Measurements from ENCODE around the gene CCDC191.

CCDC191 gene

GRCh38 chr3:114022145-114022802 is 34.1 kb downstream of the CCDC191 start:
- no peak for TF ChIP-seq CREB1 (IDR thresholded peaks at IDR 0.05; ENCODE audit: low read depth)
- TF ChIP-seq CEBPB (IDR thresholded peaks at IDR 0.05): no peak
- TF ChIP-seq, protein P1, sequence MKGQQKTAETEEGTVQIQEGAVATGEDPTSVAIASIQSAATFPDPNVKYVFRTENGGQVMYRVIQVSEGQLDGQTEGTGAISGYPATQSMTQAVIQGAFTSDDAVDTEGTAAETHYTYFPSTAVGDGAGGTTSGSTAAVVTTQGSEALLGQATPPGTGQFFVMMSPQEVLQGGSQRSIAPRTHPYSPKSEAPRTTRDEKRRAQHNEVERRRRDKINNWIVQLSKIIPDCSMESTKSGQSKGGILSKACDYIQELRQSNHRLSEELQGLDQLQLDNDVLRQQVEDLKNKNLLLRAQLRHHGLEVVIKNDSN (IDR thresholded peaks at IDR 0.05): no peak
- TF ChIP-seq TEAD4 (IDR thresholded peaks at IDR 0.05): no peak
- TF ChIP-seq, protein P2, sequence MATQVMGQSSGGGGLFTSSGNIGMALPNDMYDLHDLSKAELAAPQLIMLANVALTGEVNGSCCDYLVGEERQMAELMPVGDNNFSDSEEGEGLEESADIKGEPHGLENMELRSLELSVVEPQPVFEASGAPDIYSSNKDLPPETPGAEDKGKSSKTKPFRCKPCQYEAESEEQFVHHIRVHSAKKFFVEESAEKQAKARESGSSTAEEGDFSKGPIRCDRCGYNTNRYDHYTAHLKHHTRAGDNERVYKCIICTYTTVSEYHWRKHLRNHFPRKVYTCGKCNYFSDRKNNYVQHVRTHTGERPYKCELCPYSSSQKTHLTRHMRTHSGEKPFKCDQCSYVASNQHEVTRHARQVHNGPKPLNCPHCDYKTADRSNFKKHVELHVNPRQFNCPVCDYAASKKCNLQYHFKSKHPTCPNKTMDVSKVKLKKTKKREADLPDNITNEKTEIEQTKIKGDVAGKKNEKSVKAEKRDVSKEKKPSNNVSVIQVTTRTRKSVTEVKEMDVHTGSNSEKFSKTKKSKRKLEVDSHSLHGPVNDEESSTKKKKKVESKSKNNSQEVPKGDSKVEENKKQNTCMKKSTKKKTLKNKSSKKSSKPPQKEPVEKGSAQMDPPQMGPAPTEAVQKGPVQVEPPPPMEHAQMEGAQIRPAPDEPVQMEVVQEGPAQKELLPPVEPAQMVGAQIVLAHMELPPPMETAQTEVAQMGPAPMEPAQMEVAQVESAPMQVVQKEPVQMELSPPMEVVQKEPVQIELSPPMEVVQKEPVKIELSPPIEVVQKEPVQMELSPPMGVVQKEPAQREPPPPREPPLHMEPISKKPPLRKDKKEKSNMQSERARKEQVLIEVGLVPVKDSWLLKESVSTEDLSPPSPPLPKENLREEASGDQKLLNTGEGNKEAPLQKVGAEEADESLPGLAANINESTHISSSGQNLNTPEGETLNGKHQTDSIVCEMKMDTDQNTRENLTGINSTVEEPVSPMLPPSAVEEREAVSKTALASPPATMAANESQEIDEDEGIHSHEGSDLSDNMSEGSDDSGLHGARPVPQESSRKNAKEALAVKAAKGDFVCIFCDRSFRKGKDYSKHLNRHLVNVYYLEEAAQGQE (IDR thresholded peaks at IDR 0.05; ENCODE audit: low read depth): no peak
- TF ChIP-seq ZBTB7A (IDR thresholded peaks at IDR 0.05; ENCODE audit: low read depth): no peak

DNA sequence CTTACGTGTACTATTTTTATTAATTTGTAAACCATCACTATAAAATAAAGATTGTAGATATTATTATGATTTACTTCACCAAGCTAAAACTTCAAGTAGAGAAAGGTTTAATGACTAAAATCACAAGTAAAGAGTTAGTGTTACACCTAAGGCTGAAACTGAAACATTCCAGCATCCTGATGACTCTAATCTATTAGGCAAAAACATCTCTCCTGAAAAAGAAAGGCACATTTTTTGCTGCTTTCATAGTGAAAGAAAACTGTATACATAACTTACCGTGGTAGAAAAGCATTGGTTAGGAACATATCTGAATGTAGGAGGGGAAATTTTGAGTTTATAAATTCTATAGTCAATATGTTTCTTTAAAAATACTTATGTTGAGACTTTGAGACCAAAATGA is 35.4 kb downstream of the CCDC191 start:
- TF ChIP-seq NFIC (IDR thresholded peaks at IDR 0.05) (no peak), EGR1 (IDR thresholded peaks at IDR 0.05) (no peak), ZBTB7A (IDR thresholded peaks at IDR 0.05; ENCODE audit: low read depth) (no peak), MAX (IDR thresholded peaks at IDR 0.05) (no peak), YY1 (IDR thresholded peaks at IDR 0.05; ENCODE audit: low read depth) (no peak)
- TF ChIP-seq, protein P1 (IDR thresholded peaks at IDR 0.05): no peak

GRCh38 chr3:114019486-114019885 is 36.8 kb downstream of the CCDC191 start:
- TF ChIP-seq MAX (IDR thresholded peaks at IDR 0.05): no peak
- TF ChIP-seq CEBPB (IDR thresholded peaks at IDR 0.05): no peak
- TF ChIP-seq FOXM1 (IDR thresholded peaks at IDR 0.05; ENCODE audit: borderline replicate concordance, low read depth): no peak
- TF ChIP-seq ZBTB7A (IDR thresholded peaks at IDR 0.05; ENCODE audit: low read depth): no peak
- no peak for TF ChIP-seq CREB1 (IDR thresholded peaks at IDR 0.05; ENCODE audit: low read depth)
- TF ChIP-seq, protein P2 (IDR thresholded peaks at IDR 0.05; ENCODE audit: low read depth): no peak
- no peak for TF ChIP-seq YY1 (IDR thresholded peaks at IDR 0.05; ENCODE audit: low read depth)

GRCh38 chr3:114014211-114014610 is 42.1 kb downstream of the CCDC191 start:
- TF ChIP-seq YY1 (IDR thresholded peaks at IDR 0.05; ENCODE audit: low read depth) (no peak), ZBTB7A (IDR thresholded peaks at IDR 0.05; ENCODE audit: low read depth) (no peak), TCF12 (IDR thresholded peaks at IDR 0.05; ENCODE audit: low read depth) (no peak), TEAD4 (IDR thresholded peaks at IDR 0.05) (no peak), EP300 (IDR thresholded peaks at IDR 0.05; ENCODE audit: borderline replicate concordance) (no peak), EGR1 (IDR thresholded peaks at IDR 0.05) (no peak), NFIC (IDR thresholded peaks at IDR 0.05) (no peak), TAF1 (IDR thresholded peaks at IDR 0.05; ENCODE audit: low read depth) (no peak), FOXM1 (IDR thresholded peaks at IDR 0.05; ENCODE audit: borderline replicate concordance, low read depth) (no peak), CEBPB (IDR thresholded peaks at IDR 0.05) (no peak), MAX (IDR thresholded peaks at IDR 0.05) (no peak), CREB1 (IDR thresholded peaks at IDR 0.05; ENCODE audit: low read depth) (no peak), RAD21 (IDR thresholded peaks at IDR 0.05; ENCODE audit: low read depth) (no peak)
- TF ChIP-seq, protein P1 (IDR thresholded peaks at IDR 0.05): no peak
- TF ChIP-seq, protein P2 (IDR thresholded peaks at IDR 0.05; ENCODE audit: low read depth): no peak

Measured in Ishikawa (cell line).